OCI-M1 (cell line): ENCODE measurements around the gene BAG5.
"Not testable (repeated sequence)": the region's sequence is repeated elsewhere in the genome, so short reads cannot be mapped to it uniquely, and the experiment has no call there.

Experiments used
- DNase-seq: peaks from one replicate; lab custom pipeline; 2025; lab: John Stamatoyannopoulos, UW

BAG5 gene

DNA sequence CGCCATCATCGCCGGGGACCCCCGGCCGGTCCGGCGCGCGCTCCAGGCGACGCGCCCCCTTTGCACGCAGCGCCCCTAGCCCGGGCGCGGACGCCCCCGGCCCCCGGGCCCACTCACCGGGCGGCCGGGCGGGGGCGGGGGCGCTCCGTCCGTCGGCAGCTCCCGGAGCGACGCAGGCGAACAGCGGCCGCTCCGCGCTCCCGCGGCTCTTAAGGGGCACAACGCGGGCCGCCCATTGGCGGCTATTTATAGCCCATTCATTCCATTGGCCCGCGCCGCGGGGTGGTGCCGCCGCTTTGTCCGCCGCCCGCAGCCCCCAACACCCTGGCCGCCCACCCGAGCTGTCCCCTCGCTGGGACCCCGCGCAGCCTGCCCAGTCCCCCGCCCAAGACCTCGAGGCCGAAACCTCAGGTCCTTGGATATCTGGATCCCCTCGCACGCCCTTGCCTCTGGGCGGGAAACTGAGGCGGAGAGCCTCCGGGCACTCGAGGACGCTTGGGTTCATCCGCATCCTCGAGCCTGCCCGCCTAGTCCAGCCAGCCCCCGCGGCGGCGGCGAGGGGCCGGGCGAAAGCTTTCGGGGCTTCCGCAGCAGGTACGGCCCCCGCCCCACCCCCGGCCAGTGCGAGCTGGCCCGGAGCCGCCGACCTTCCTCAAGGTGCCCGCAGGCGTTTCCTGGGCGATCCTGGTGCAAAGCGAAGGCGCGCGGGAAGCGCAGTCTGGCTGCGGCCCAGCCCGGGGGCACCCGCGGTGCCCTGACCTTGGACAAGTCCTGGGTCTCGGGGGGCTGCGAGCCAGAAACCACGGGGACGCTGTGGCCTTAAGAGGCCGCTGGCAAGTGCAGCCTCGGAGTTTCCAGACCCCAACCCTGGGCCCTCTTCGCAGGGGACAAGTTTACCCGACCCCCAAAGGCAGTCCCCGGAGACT is 39.5 kb downstream of the BAG5 start, which contains the start of gene CKB:
Gene CKB, minus strand, starts transcription at position 182 of the 926 bp plus-strand sequence. CDS start 337 bp downstream, outside the sequence.
- DNase-seq: no peak

DNA sequence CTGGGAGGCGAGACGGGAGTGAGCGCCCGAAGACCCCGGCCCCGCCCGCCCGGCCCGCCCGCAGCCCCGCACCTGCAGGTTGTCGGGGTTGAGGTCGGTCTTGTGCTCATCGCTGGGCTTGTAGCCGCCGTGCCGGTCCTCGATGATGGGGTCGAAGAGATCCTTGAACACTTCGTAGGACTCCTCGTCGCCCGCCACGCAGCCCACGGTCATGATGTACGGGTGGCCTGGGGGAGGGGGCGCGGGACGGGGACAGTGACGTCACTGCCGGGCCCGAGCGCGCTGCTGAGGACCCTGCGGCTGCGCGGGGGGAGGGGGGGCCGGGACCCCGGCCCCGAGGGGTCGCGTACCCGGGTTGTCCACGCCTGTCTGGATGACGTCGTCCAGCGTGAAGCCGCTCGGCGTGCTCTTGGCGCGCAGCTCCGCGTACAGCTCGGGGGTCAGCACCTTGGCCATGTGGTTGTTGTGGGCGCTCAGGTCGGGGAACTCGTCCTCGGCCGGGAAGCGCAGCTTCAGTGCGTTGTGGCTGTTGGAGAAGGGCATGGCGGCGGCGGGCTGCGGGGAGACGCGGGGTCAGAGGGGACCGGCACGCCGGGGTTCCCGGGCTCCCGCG is 40.4 kb downstream of the BAG5 start:
- peak; percentile 39 for DNase-seq

DNA sequence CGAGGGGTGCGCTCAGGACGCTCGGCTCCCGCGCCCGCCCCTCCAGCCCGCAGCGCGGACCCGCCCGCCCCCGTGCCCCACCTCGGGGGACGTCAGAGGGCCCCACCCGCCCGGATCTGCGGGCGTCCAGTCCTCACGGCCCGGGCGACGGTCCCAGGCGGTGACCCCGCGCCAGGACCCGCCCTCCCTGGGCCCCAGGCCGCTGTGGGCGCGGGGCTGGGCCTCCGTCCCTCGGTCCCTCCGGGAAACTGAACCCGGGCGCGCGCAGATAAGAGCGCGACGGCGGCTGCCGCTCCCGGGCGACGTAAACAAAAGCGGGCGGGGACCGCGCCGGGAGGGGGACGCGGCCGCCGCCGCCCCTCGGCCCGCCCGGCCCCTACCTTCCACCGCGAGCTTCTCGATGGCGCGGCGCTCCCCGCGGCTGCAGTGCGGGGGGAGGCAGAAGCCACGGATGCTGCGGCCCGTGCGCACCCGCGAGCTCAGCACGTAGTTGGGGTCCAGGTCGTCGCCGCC is 41.0 kb downstream of the BAG5 start:
- DNase-seq: no peak

DNA sequence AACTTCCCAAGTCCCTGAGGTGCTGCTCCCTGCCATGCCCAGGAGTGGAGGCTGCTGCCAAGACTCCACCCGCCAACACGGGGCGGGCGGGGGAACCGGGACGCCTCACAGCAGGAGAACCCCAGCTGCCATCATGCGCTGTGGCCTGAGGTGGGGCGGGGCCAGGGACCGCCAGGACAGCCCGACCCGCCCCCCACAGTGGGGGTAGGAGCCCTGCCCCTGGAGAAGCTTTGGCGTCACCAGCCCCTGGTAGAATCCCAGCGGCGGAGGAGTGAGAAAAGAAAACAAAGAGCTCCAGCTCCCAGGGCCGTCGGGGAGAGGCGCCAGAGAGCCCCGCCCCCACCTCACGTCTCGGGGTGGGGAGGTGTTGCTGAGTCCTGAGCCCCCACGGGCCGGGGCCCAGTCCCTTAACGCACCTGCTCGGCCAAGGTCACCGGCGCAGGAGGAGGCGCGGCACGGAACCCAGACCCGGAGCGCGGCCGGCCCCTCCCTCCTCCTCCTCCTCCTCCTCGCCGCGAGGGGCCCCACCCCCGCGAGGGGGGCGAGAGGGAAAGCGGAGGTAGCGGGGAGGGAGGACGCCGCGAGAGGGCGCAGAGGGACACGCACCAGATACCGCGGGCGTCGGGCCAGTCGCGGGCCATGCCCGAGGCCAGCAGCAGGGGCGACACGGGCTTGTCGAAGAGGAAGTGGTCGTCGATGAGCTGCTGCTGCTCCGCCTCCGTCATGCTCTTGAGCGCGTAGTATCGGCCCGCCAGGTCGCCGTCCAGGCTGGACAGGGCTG is 41.6 kb downstream of the BAG5 start:
- DNase-seq: peak; percentile 93

DNA sequence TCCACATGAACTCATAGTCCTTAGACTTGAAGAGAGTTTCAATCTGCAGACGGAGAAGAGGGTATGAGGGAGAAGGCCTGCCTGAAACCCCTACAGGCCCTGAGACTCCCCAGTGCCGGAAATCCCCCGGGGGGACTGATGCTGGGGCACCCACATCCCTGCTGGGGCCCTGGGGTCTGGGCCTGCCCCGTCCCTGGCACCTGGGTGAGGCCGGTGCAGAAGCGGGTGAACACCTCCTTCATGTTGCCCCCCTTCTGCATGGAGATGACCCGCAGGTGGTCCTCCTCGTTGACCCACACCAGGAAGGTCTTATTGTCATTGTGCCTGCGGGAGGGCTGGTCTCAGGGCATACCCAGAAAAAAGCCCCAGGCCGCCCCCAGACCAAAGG is 42.2 kb downstream of the BAG5 start:
- DNase-seq: no peak

DNA sequence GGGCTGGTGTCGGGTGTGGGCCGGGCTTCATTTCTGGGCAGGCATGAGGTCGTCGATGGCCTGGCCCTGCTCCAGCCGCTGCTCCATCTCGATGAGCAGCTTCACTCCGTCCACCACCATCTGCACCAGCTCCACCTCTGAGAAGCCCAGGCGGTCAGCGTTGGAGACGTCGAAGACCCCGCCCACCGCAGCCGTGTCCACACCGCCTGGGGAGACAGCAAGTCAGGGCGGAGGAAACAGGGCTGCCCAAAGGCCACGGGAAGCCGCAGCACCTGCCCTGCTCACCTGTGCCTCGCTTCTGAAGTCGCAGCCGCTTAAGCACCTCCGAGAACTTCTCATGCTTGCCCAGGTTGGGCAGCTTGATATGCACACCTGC is 42.6 kb downstream of the BAG5 start:
- DNase-seq: no peak

DNA sequence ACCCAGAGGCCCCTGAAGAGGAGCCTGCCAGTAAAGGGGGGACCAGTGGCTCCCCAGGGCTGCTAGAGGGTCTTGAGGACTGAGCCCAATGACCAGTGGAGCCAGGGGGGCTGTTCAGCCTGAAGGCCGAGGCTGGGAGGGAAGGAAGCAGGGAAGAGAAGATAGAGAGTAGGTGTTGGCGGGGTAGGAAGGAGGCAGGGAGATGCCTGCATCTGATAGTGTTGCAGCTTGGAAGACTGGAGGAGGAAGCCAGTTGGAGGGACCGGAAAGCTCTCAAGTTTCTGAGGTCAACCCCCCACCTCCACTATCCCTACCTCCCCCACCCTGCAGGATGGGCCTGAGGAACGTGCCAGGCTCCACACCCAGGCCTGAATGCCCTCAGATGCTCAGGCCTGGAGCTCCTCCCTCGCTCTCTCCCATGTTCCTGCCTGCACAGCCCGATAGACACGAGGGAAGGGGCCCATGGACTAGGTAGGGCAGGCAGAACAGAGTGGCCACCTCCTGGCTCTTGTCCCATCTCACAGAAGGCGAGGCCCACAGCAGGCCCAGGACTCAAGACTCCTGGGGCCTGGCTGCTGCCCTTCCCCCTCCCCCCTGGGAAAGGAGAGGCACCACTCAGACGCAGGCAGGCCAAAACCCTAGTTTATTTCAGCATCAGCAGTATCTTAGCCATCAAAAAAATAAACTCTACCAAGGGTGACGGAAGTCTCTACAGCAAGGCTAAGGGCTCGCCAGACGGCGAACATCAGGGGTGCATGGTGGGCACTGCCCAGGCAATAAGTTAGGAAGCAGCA is 43.2 kb downstream of the BAG5 start:
- DNase-seq: peak; percentile 63

DNA sequence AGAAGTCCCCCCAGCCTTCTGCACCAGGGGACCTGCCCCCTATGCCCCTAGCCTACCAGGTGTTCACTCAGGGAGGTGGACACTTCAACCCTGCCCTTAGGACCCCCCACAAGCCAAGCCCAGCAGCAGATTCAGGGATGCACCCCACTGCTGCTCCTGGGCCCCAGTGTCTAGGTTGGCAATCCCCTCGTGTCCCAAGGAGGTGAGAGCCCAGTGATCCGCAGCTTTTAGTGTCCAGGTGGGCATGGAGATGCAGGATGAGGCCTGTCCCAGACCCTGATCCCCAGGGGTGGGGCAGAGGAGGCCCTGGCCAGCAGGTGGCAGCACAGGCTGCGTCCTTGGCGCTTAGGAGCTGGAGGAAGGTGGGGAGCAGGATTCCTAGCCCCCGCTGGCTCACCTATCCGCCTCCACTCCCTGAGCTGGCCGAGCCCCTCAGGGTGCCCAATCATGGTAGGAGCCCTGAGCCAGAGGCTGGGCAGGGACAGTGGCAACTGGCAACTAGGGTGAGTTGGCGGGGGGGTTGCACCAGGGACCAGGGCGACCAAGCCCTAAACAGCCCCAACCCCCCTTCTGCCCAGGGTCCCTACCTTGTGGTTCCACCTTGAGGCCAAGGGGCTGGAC is 43.9 kb downstream of the BAG5 start:
- DNase-seq: peak; percentile 63

DNA sequence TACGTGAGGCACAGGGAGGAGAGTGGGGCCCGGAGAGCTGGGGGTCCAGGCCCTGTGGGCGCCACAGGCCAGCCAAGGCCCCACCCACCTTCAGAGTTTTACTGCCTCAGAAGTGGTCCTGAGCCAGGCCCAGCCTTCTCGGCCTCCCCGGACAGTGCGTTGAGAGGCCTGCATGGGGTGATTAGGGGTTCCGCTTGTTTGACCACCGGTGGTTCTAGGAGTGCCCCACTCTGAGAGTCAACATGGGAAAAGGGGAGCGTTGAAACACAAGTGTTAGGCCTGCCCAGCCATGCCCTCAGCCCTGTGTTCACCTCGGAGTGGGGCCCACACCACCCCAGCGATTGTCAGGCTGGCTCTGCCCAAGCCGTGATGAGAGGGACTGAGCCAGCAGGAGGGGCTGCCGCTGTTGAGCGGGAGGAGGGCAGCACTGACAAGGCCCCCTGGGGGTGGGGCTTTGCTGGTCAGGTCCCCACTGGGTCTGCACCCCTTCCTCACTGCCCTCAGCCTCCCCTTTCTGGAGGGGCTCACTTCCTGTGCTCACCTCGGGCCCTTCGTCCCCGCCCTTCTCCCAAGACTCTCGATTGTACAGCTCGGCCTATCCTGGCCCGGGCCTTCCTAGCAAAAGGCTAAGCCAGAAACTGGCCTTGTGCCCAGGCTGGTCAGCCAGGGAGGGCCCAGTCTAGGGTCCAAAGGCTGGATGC is 44.6 kb downstream of the BAG5 start:
- no peak for DNase-seq

GRCh38 chr14:103517174-103517566 is 45.3 kb downstream of the BAG5 start:
- no peak for DNase-seq

GRCh38 chr14:103516426-103517173 is 45.9 kb downstream of the BAG5 start:
- DNase-seq: no peak

GRCh38 chr14:103514596-103515421 is 47.6 kb downstream of the BAG5 start:
- no peak for DNase-seq

- no peak for DNase-seq
Measured at GRCh38 chr14:103512701-103513611, 49.5 kb downstream of the BAG5 start.

- not testable (repeated sequence) for DNase-seq
Measured at GRCh38 chr14:103512180-103512579, 50.3 kb downstream of the BAG5 start.

DNA sequence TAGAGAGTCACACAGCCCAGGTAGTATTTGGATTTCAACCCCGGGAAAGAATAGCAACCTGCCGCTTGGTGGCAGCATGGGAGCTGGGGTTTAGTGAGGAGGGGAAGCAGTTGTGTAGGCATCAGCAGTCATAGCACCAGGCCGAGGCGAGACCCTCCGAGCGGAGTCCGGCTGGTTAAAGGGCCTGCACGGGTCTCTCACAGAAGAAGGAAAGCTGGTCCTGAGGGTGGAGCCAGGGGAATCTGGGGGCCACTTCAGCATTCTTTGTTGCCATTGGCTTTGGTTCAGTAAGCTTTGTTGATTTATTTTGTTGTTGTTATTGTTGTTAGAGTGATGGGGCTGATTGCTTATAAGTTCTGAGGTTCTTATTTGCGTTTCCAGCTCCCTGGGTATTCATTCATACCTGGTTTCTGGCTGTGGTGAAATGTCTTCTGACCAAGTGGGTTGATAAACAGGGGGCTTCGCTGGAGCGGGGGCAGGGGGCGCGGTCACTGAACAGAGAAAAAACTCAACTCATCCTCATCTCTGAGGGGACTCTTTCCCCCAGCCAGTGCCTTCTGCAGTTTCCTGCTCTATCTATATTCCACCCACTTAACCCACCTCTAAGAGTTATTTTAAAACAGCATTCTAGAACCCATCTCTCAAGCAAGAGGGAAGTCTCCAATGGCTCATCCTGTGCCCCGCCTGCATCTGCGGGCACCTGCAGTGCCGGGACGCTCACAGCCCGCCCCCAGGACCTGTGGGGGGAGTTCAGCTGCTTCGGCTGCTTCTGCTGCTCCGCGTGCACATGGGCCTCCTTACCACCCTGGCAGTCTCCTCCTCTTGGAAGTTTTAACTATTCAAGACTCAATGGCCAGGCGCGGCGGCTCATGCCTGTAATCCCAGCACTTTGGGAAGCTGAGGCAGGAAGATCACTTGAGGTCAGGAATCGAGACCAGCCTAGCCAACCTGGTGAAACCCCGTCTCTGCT is 51.4 kb downstream of the BAG5 start:
- no peak for DNase-seq
